A673 (cell line): ENCODE results near the gene PRDM16. TPM values are rescaled to one million over a fixed set of nuclear protein-coding genes. Genes with fewer than 3 reads are reported as not detected.

Experiments
- BruUV-seq: library from RNA; stranded (reverse); fragments of 400-500 nt; replicated peaks from 2 replicates; lab custom pipeline; 2021; lab: Mats Ljungman, UMichigan
- CTCF ChIA-PET: fragments of 300-600 bp; sonication (Branson Sonifier 250); formaldehyde crosslinking; loops from one replicate; lab custom pipeline; 2022; ENCODE audit warnings: antibody characterized with exemption; lab: Charles Lee
- POLR2A ChIA-PET: fragments of 300-600 bp; sonication (Branson Sonifier 250); formaldehyde crosslinking; loops from one replicate; lab custom pipeline; 2022; ENCODE audit warnings: antibody characterized with exemption; ENCODE audit not compliant: low non-redundant PET; lab: Charles Lee
- DNase-seq: peaks from one replicate; pipeline ENCODE4 v3.0.0-alpha.2; 2015; ENCODE audit warnings: low spot score
- H3K27ac ChIP-seq: fragments of 200-600 bp; sonication (generic); 2 replicates; pipeline ENCODE4 v1.5.1; 2016; ENCODE audit warnings: mixed run types, low read depth, mild to moderate bottlenecking, mixed read lengths, antibody characterized with exemption, low read length; ENCODE audit not compliant: poor library complexity, severe bottlenecking
- H3K27me3 ChIP-seq: fragments of 200-600 bp; sonication (generic); replicated peaks from 2 replicates; pipeline ENCODE4 v1.6.1; 2017; ENCODE audit warnings: mixed run types, low read depth, mild to moderate bottlenecking, mixed read lengths, antibody characterized with exemption, low read length; ENCODE audit not compliant: insufficient read depth, poor library complexity
- H3K36me3 ChIP-seq: fragments of 200-600 bp; sonication (generic); 2 replicates; pipeline ENCODE4 v1.6.1; 2016; ENCODE audit warnings: mixed run types, mild to moderate bottlenecking, mixed read lengths, antibody characterized with exemption, low read length; ENCODE audit not compliant: insufficient read depth, poor library complexity, severe bottlenecking
- H3K4me1 ChIP-seq: fragments of 200-600 bp; sonication (generic); 2 replicates; pipeline ENCODE4 v1.6.1; 2017; ENCODE audit warnings: mixed run types, mild to moderate bottlenecking, mixed read lengths, antibody characterized with exemption, low read length; ENCODE audit not compliant: insufficient read depth, poor library complexity, severe bottlenecking
- H3K4me3 ChIP-seq: fragments of 200-600 bp; sonication (generic); 2 replicates; pipeline ENCODE4 v1.5.1; 2016; ENCODE audit warnings: low read depth, mixed run types, mild to moderate bottlenecking, mixed read lengths, low read length; ENCODE audit not compliant: poor library complexity, severe bottlenecking
- H3K9me3 ChIP-seq: fragments of 200-600 bp; sonication (generic); 2 replicates; pipeline ENCODE4 v1.6.1; 2016; ENCODE audit warnings: mixed run types, low read depth, mild to moderate bottlenecking, mixed read lengths, antibody characterized with exemption, low read length; ENCODE audit not compliant: poor library complexity, severe bottlenecking
- EZH2 ChIP-seq: fragments of 200-600 bp; sonication (generic); IDR thresholded peaks from 2 replicates; pipeline ENCODE4 v1.6.1; 2017; ENCODE audit warnings: borderline replicate concordance, low read depth, mild to moderate bottlenecking, mixed read lengths, antibody characterized with exemption, low read length; ENCODE audit not compliant: poor library complexity, severe bottlenecking
- intact Hi-C: fragments of 100-400 bp; cut with micrococcal nuclease; formaldehyde crosslinking; loops from one replicate; pipeline ENCODE4 v1.10.0; 2022; ENCODE audit not compliant: unreplicated experiment
- total RNA-seq: library from RNA; stranded (reverse); gene quantifications from 2 replicates; pipeline ENCODE4 v1.2.3, GENCODE V29; 2021
- TF ChIP-seq, protein P1 (sequence below): fragments of 300-800, 200-600 bp; sonication (generic); conservative IDR thresholded peaks from 2 replicates; pipeline ENCODE4 v1.5.1; 2017; ENCODE audit warnings: low read depth, mild to moderate bottlenecking, antibody characterized with exemption, low read length, moderate library complexity, mixed read lengths

Gene PRDM16
- total RNA-seq, 1 experiment from 2014 or later, result 0.49 TPM

DNA sequence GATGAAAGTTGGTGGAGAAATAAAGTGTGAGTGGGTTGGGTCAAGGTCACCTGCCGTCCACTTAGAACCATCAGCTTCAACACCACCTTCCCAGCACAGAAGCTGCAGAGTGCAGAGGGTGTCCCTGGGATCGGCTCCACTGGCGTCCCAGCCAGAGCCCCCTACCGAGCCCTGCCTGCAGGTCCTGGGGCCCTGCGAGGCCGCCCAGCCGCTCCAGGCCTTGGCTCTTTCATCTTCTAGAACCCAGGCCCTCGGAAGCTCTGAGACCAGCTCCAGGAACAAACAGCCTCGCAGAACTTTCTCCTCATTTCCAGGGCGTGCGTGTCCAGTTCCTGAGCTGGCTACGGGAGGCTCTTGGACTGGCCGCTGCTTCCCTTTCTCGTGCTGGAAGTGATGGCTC, 166.0 kb downstream of the PRDM16 start:
- no peak for TF ChIP-seq EZH2
- TF ChIP-seq, protein P1, sequence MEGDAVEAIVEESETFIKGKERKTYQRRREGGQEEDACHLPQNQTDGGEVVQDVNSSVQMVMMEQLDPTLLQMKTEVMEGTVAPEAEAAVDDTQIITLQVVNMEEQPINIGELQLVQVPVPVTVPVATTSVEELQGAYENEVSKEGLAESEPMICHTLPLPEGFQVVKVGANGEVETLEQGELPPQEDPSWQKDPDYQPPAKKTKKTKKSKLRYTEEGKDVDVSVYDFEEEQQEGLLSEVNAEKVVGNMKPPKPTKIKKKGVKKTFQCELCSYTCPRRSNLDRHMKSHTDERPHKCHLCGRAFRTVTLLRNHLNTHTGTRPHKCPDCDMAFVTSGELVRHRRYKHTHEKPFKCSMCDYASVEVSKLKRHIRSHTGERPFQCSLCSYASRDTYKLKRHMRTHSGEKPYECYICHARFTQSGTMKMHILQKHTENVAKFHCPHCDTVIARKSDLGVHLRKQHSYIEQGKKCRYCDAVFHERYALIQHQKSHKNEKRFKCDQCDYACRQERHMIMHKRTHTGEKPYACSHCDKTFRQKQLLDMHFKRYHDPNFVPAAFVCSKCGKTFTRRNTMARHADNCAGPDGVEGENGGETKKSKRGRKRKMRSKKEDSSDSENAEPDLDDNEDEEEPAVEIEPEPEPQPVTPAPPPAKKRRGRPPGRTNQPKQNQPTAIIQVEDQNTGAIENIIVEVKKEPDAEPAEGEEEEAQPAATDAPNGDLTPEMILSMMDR, result no peak
- no peak for DNase-seq
- intact Hi-C loops, result no loop called here
- H3K36me3 ChIP-seq, result no peaks in the 10 kb centered on the region
- no peaks in the 10 kb centered on the region for H3K9me3 ChIP-seq
- H3K4me1 ChIP-seq, result no peaks in the 10 kb centered on the region
- BruUV-seq, result no TSS peak
- ChIA-PET CTCF (no interaction called here), POLR2A (no interaction called here)
- H3K4me3 ChIP-seq, result no peak overlapping the region
- peaks cover 40% of the 10 kb centered on the region for H3K27me3 ChIP-seq
- no peak overlapping the region for H3K27ac ChIP-seq

DNA sequence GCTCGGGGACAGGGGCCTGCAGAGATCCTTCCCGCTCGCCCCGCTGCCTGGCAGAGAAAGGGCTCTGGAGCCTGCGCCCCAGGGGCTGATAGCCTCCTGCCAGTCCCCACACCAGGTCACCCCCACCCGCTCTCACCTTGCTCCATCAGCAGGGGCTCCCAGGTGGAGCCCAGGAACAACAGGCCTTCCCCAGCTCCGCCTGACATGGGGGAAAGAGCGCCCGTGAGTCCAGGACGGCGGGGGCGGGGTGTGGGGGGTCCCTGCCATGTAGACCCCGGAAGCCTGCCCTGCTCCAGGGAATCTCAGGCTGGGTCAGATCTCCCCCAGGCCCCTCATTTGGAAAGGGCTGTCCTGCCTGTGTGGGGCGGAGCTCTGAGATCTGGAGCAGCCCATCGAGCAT, 166.5 kb downstream of the PRDM16 start:
- CTCF ChIA-PET, result no interaction called here
- BruUV-seq, result no TSS peak

DNA sequence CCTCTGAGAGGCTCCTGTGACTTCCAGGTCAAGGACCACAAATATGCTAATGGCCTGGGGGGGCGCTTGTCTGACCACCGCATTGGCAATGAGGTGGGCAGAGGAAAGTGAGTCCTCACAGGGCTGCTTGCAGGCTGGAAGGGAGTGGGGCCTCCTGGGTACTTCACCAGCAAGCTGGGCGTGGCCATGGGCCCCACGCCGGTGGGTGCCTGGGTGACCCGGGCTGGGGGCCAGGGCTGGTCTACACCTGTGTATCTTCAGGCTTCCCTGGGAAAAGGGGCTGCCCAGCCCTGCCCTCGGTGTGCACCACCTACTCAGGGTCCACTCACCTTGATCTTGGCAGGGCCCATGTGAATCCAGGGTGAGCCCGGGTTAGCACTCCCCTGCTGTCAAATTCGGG, 167.4 kb downstream of the PRDM16 start:
- ChIA-PET POLR2A (no interaction called here), CTCF (no interaction called here)
- no peak for TF ChIP-seq EZH2
- TF ChIP-seq, protein P1, result no peak
- no TSS peak for BruUV-seq
- Histone ChIP-seq H3K27ac (no peak overlapping the region), H3K4me1 (no peaks in the 10 kb centered on the region), H3K4me3 (no peak overlapping the region), H3K9me3 (no peaks in the 10 kb centered on the region), H3K36me3 (no peaks in the 10 kb centered on the region), H3K27me3 (peaks cover 26% of the 10 kb centered on the region)
- intact Hi-C loops, result no loop called here
- no peak for DNase-seq

More for the DNA sequence above, 166.5 kb downstream of the PRDM16 start:
- no peak overlapping the region for H3K4me3 ChIP-seq
- intact Hi-C loops, result no loop called here
- no peaks in the 10 kb centered on the region for H3K9me3 ChIP-seq
- POLR2A ChIA-PET, result no interaction called here
- TF ChIP-seq, protein P1, result no peak
- no peak for TF ChIP-seq EZH2
- DNase-seq, result no peak
- H3K27me3 ChIP-seq, result peaks cover 35% of the 10 kb centered on the region
- H3K27ac ChIP-seq, result no peak overlapping the region
- no peaks in the 10 kb centered on the region for H3K4me1 ChIP-seq
- H3K36me3 ChIP-seq, result no peaks in the 10 kb centered on the region
